Omental fat pad (tissue), 4 donors: ENCODE results near the gene SNX22. TPM values are rescaled to one million over a fixed set of nuclear protein-coding genes. Genes with fewer than 3 reads are reported as not detected.

ENCODE experiments used
- ATAC-seq: fragments of 150-250 bp; one replicate; pipeline ENCODE4 v1.9.1; 2016; ENCODE audit warnings: mild to moderate bottlenecking, moderate library complexity; ENCODE audit not compliant: low FRiP score
- DNase-seq: peaks from one replicate; pipeline ENCODE4 v3.0.0-alpha.2; 2019; ENCODE audit warnings: low spot score
- total RNA-seq, 4 donors: library from RNA; depleted of rRNA; stranded (reverse); fragments of >200 nt; gene quantifications; one replicate each; pipeline ENCODE4 v1.1.0, GENCODE V29; 2016
- TF ChIP-seq, protein P1 (sequence below), 3 donors: fragments of 450-650 bp; IDR thresholded peaks; one replicate each; pipeline ENCODE4 v1.5.1; 2016 to 2017; ENCODE audit warnings: antibody characterized with exemption in 3 of 3, mild to moderate bottlenecking in 3 of 3, moderate library complexity in 2 of 3

Gene SNX22
- total RNA-seq, 4 donors from 2014 or later, result 0.38 to 2.6 (median 1.2) TPM; not detected in 1

DNA sequence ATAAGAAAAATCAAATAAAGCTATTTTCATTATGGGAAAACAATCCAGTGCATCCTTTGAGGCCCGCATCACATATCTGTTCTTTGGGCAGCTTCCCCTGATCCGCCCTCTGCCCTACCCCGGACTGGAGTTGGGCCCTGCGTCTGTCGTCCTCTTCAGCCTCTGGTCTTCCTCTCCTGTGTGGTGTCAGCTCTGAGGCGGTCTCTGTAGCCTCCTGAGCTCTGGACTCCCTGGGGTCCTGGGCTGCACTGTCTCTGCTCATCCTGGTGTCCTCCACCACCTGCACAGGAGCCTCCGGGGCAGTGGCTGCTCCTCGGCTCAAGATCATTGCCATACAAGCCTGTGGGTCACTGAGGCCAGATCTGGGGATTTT, 7.4 kb upstream of the SNX22 start:
- DNase-seq (no peak), ATAC-seq (no peak)

DNA sequence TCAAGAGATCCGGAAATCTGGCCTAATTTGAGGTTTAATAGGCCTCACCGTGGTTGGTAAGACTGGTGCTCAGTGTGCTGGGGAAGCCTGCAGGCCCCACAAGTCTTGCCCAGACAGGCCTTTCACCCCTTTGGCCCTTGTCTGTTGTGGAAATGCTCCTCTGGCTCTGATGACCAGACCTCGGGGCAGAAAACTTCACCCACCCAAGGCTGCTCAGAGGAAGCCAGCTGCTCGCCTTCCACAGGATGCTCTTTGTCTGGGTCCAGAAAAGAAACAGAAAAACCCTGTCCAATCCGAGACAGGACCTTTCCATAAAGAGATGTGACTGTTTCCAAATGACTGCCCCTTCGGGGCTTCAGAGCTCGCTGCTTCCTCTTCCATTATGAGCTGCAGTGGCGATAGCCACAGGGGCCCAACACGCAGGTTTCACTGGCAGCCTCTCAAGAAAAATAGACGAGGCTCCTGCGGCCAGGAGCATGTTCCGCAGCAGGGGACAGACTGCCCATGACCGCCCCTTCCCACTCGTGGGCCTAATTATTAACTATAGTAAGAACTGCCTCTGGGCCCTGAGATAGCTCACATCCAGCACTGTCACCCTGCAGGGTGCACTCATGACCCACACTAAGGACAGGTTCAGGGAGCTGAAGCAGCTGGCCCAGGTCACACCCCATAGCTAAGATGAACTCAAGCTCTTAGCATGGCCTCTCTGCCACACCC, 6.8 kb upstream of the SNX22 start:
- TF ChIP-seq, protein P1, sequence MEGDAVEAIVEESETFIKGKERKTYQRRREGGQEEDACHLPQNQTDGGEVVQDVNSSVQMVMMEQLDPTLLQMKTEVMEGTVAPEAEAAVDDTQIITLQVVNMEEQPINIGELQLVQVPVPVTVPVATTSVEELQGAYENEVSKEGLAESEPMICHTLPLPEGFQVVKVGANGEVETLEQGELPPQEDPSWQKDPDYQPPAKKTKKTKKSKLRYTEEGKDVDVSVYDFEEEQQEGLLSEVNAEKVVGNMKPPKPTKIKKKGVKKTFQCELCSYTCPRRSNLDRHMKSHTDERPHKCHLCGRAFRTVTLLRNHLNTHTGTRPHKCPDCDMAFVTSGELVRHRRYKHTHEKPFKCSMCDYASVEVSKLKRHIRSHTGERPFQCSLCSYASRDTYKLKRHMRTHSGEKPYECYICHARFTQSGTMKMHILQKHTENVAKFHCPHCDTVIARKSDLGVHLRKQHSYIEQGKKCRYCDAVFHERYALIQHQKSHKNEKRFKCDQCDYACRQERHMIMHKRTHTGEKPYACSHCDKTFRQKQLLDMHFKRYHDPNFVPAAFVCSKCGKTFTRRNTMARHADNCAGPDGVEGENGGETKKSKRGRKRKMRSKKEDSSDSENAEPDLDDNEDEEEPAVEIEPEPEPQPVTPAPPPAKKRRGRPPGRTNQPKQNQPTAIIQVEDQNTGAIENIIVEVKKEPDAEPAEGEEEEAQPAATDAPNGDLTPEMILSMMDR (IDR thresholded peaks at IDR 0.05), result no peak
- ATAC-seq (no peak), DNase-seq (no peak)

More for the DNA sequence above, 7.4 kb upstream of the SNX22 start:
- TF ChIP-seq, protein P1 (IDR thresholded peaks at IDR 0.05), result no peak

DNA sequence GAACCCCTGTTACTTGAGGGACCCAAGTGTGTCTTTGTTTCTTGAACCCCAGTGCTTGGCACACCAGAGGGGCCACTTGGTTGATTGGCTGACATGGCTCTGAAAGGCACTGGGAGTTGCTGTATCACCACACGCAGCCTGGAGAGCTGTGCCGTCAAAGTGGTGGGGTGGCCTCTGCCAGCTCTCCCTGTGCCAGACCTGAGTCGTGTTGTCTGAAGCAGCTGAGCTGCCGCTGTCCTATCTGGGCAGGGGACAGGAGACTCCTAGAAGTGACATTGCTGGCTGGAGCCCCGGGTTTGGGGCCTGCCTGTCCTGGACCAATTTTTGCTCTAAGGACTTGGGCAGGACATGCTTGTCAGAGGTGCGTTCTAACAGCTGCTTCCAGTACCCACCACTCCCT, 5.5 kb upstream of the SNX22 start:
- no peak for ATAC-seq
- no peak for DNase-seq
- TF ChIP-seq, protein P1 (IDR thresholded peaks at IDR 0.05), result no peak

DNA sequence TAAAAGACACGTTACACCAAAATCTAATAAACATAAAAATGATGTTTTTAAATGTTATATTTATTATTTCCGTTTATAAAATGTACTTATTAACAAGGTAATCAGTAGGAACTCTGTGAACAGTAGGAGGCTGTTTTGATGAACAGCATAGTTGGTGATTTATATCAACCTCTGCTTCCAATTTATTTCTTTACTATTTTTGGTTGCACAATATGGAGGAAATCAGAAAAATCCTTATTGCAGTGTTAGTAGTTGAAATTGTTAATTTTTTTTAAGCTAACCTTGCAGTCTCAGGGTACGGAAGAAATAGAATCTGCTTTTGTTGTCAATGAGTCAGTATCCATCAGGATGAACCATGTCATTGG, 5.0 kb upstream of the SNX22 start:
- TF ChIP-seq, protein P1 (IDR thresholded peaks at IDR 0.05), result no peak
- DNase-seq (no peak), ATAC-seq (no peak)

DNA sequence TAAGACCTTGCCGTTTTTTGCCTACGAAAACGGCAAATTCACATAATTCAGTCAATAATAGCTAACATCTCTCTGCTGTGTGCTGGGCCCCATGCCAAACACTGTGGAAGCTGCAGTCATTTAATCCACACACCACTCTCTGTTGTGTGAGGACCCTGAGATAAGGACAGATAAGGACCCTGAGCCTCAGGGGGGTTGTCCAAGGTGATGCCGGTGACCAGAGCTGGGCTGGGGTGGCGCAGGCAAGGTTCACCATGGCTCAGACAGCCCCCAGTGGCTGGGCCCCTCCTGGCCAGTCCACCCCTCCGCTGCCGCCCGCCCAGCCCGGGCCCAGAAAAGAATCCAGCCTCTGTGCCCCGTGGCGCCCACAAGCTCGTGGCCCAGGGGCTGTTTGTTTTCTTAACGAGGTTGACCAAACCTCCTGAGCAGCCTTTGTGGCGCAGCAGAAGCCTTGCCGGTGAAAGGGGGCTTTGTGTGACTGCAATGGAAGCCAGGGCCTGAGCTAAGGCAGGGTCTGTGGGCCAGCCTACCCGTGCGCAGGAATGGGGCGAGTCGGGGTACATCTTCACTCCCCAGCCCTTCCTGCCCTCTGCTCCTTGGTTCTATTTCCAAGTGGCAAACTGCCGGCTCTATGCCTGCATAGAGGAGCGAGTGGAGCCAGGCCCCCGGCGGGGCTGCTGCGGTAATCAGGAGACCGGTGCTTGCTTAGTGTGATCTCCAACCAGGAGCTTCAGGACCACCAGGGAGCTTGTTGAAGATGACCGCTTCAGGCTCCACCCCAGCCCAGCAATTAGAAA, 4.4 kb upstream of the SNX22 start:
- TF ChIP-seq, protein P1 (IDR thresholded peaks at IDR 0.05), result no peak
- ATAC-seq (no peak), DNase-seq (no peak)

DNA sequence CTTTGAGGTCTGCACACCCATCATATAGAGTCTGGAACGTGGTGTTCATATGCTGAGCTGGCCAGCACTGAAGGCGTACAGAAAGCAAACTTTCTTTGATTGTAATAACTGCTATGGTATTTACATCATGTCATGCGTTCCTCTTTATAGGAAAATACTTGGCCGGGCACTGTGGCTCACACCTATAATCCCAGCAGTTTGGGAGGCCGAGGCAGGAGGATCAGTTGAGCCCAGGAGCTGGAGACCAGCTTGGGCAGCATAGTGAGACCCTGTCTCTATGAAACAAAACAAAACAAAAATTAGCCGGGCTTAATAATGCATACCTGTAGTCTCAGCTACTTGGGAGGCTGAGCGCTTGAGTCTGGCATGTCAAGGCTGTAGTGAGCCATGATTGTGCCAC, 3.4 kb upstream of the SNX22 start:
- no peak for DNase-seq

More for the DNA sequence above, 3.4 kb upstream of the SNX22 start:
- TF ChIP-seq, protein P1 (IDR thresholded peaks at IDR 0.05), result no peak
- no peak for ATAC-seq
